ENCODE results near the gene CILP2. TPM values are rescaled to one million over a fixed set of nuclear protein-coding genes. Genes with fewer than 3 reads are reported as not detected.

Gene CILP2
- total and polyA plus RNA-seq, 2 of the 8 experiments (the other 6 are each of a cell fraction or from before 2014, with no cell fraction given): 4.4 to 5.8 TPM

- TF ChIP-seq CHD7 (IDR thresholded peaks at IDR 0.05; ENCODE audit: insufficient replicate concordance, low read length) (no peak), RAD21 (IDR thresholded peaks at IDR 0.05 in 1 of 2, conservative IDR thresholded peaks at IDR 0.05 in 1 of 2; ENCODE audit: low read depth in 2 of 2, low read length in 2 of 2) (no peak), TAF1 (IDR thresholded peaks at IDR 0.05; ENCODE audit: low read depth, low read length) (no peak), ATF2 (IDR thresholded peaks at IDR 0.05; ENCODE audit: low read length) (no peak), EZH2 (IDR thresholded peaks at IDR 0.05; ENCODE audit: low read depth, low read length, severe bottlenecking) (no peak), JUND (IDR thresholded peaks at IDR 0.05; ENCODE audit: low read length) (no peak), BRCA1 (IDR thresholded peaks at IDR 0.05; ENCODE audit: low read depth, low read length) (no peak), CHD2 (IDR thresholded peaks at IDR 0.05; ENCODE audit: low read length) (no peak), EP300 (IDR thresholded peaks at IDR 0.05; ENCODE audit: borderline replicate concordance in 1 of 2, low read depth in 2 of 2, low read length in 2 of 2) (no peak)
Measured at GRCh38 chr19:19543640-19544039, 5.6 kb downstream of the CILP2 start (continued).

Measured in H1 (cell line).